Neural crest cell (in vitro differentiated cells): ENCODE results near the gene CYTH4. TPM values are rescaled to one million over a fixed set of nuclear protein-coding genes. Genes with fewer than 3 reads are reported as not detected.

Source experiments
- DNase-seq: peaks from one replicate; pipeline ENCODE4 v3.0.0; 2021; ENCODE audit warnings: low read depth, mixed read lengths, low spot score
- H3K27ac Mint-ChIP-seq: one replicate; pipeline ENCODE4 v1.8.0; 2021; ENCODE audit warnings: mild to moderate bottlenecking, mixed read lengths; ENCODE audit not compliant: unreplicated experiment
- H3K27me3 Mint-ChIP-seq: 2 replicates; pipeline ENCODE4 v1.8.0; 2021; ENCODE audit warnings: low read depth, mild to moderate bottlenecking, mixed read lengths
- H3K36me3 Mint-ChIP-seq: 2 replicates; pipeline ENCODE4 v1.8.0; 2021; ENCODE audit warnings: low read depth, mild to moderate bottlenecking, mixed read lengths
- H3K4me1 Mint-ChIP-seq: 2 replicates; pipeline ENCODE4 v1.8.0; 2021; ENCODE audit warnings: mixed read lengths
- H3K4me3 Mint-ChIP-seq: one replicate; pipeline ENCODE4 v1.8.0; 2021; ENCODE audit warnings: mild to moderate bottlenecking, mixed read lengths
- H3K9me3 Mint-ChIP-seq: 2 replicates; pipeline ENCODE4 v1.8.0; 2021; ENCODE audit warnings: mixed read lengths
- CTCF ChIP-seq: fragments of 200-600 bp; sonication (generic); conservative IDR thresholded peaks from 2 replicates; pipeline ENCODE4 v1.5.0; 2021; ENCODE audit warnings: antibody characterized with exemption, mild to moderate bottlenecking
- total RNA-seq: library from RNA; stranded (reverse); gene quantifications from 2 replicates; pipeline ENCODE4 v1.2.1, GENCODE V29; 2021

Gene CYTH4
- total RNA-seq, 1 donor from 2014 or later = not detected

GRCh38 chr22:37336579-37336978, 54.3 kb downstream of the CYTH4 start:
- Mint-ChIP-seq H3K4me3 (no peak overlapping the region), H3K9me3 (no peaks in the 10 kb centered on the region), H3K36me3 (no peaks in the 10 kb centered on the region), H3K27ac (no peak overlapping the region), H3K4me1 (peaks cover 5% of the 10 kb centered on the region), H3K27me3 (peaks cover 96% of the 10 kb centered on the region)
- no peak for DNase-seq
- no peak for TF ChIP-seq CTCF

DNA sequence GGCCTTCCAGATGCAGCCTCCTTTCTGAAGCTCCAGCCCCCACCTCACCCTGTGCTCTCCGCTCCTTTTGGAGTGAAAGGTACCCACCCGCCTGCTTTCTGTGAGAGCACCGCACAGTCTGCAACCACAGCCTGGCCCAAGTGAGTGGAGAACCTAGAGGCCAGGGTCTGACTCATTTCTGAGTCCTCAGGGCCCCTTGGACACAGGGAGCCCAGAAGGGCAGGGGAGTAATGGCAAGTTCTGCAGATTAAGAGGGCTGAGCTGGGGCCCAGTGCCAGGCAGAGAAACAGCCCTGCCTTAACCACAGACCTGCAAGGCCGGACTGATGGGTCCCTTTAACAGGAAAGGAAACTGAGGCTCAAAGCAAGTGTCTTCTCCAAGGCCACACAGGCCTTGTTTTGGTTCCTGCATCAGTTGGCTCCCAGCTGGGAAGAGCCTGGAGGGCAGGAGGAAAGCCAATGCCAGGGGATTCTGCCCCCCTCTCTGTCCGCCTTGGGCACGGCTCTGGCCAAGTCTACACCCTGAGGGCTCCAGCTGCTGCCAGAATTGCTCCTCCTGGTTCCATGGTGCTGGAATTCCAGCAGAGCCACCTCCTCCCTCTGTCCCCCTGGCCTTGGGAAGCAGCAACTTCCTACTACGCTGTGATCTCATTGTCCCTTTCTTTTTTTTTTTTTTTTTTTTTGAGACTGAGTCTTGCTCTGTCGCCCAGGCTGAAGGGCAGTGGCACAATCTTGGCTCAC, 55.1 kb downstream of the CYTH4 start:
- no peaks in the 10 kb centered on the region for H3K9me3 Mint-ChIP-seq
- H3K36me3 Mint-ChIP-seq = no peaks in the 10 kb centered on the region
- H3K27ac Mint-ChIP-seq = no peak overlapping the region
- peaks cover 95% of the 10 kb centered on the region for H3K27me3 Mint-ChIP-seq
- peaks cover 5% of the 10 kb centered on the region for H3K4me1 Mint-ChIP-seq
- no peak overlapping the region for H3K4me3 Mint-ChIP-seq
- no peak for DNase-seq
- TF ChIP-seq CTCF = no peak

DNA sequence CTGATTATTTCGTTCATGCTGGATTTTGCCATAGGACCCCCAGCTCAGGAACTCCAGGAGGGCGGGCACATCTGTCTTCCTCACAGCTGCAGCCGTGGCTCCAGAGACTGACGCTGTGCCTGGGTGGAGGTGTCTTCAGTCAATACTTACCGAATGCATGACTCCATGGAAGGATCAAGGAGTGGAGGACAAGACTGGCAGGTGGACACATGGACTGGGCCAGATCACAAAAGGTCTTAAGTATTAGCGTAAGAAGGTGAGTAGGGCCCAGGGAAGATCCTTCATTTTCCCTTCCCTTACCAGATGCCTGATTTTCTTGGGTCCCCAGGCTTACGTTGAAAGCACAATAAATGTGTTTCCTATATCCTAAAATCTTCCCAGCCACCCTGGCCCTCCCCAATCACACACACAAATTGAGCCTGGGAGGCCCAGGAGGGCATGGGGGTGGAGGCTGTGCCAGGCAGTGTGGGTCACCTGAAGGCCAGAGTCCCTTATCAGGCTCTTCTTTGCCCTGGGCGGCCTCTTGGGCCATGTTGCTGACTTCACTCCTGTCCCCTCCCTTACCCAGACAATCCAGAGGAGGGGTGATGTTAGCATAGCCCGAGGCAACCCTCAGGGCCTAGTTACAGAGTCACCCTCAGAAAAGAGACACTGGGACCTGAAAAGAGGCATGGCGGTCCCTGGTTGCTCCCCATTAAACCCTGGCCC, 56.4 kb downstream of the CYTH4 start:
- Mint-ChIP-seq H3K27ac (no peak overlapping the region), H3K4me1 (peaks cover 5% of the 10 kb centered on the region), H3K36me3 (no peaks in the 10 kb centered on the region), H3K27me3 (peaks cover 82% of the 10 kb centered on the region), H3K9me3 (no peaks in the 10 kb centered on the region), H3K4me3 (no peak overlapping the region)
- TF ChIP-seq CTCF = no peak
- DNase-seq = no peak

DNA sequence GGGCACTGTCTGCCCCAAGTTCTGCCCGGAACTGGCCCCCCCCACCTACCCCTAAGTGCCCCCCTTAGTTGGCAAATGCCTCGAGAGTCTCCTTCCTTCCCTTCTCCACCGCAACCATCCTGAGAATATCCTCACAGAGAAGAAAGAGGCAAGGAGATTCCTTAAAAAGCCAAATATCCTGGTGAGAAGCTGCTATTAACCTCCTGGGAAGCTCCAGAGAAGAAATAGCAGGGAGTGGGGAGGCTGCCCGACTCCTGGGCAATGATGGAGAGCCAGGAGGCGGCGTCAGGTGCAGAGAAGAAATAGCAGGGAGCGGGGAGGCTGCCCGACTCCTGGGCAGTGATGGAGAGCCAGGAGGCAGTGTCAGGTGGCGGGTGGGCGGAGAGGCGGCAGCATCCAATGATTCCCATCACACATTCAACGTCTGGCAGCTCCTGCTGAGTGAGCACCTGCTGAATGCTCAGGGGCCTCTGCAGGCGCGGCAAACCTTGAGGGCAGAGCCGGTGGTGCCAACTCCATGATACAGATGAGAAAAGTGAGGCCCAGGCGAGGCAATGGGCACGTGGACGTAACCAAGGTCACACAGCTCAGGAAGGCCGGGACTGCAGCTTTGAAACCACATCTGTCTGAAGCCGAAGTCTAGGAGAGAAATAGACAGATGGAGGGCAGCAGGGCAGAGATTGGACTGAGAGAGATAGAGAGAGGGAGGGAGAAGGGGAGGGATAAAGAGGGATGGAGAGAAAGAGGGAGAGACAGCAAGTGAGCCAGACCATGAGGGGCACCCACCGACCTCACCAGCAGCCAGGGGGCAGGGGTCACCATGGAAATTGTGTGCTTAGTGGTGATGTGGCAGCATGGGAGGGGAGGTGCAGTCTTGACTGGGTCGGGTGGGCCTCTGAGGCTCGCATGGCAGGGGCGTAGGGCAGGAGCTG, 58.3 kb downstream of the CYTH4 start:
- Mint-ChIP-seq H3K27me3 (peaks cover 64% of the 10 kb centered on the region), H3K36me3 (no peaks in the 10 kb centered on the region)

More for the DNA sequence above, 58.3 kb downstream of the CYTH4 start:
- DNase-seq = no peak
- Mint-ChIP-seq H3K27ac (no peak overlapping the region), H3K4me1 (peaks cover under 1% of the 10 kb centered on the region), H3K4me3 (no peak overlapping the region), H3K9me3 (no peaks in the 10 kb centered on the region)
- TF ChIP-seq CTCF = no peak
